CD4-positive, alpha-beta T cell treated with Interleukin-2 at 100 ng/mL for 4 hours (primary cell): Measurements from ENCODE around the gene MAP2K5.
"Not testable (repeated sequence)": the region's sequence is repeated elsewhere in the genome, so short reads cannot be mapped to it uniquely, and the experiment has no call there.

Experiments
- DNase-seq: peaks from one replicate; pipeline ENCODE4 v3.0.0-alpha.2; 2020; ENCODE audit warnings: low spot score

MAP2K5 gene

GRCh38 chr15:67601073-67601472, 58.6 kb downstream of the MAP2K5 start:
- no peak for DNase-seq

DNA sequence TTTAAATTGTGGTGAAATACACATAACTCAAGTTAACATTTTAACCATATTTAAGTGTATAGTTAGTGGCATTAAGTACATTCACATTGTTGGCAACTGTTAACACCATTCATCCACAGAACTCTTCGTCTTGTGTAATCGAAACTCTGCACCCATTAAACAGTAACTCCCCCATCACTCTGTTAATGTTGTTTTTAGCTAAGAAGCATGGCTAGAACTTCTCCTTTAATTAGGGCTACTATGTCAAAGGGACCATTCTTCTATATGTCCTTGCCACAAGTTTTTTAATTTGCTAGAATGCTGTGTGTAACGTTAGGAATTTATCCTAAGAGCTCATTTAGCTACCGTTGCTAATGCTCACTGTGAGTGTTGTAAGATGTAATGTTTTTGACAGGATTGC, 60.6 kb downstream of the MAP2K5 start:
- no peak for DNase-seq

- DNase-seq: no peak
Observed at GRCh38 chr15:67605871-67606270, 63.4 kb downstream of the MAP2K5 start.

GRCh38 chr15:67606742-67607141, 64.2 kb downstream of the MAP2K5 start:
- DNase-seq: no peak

- DNase-seq: no peak
Observed at GRCh38 chr15:67607329-67607728, 64.8 kb downstream of the MAP2K5 start.

DNA sequence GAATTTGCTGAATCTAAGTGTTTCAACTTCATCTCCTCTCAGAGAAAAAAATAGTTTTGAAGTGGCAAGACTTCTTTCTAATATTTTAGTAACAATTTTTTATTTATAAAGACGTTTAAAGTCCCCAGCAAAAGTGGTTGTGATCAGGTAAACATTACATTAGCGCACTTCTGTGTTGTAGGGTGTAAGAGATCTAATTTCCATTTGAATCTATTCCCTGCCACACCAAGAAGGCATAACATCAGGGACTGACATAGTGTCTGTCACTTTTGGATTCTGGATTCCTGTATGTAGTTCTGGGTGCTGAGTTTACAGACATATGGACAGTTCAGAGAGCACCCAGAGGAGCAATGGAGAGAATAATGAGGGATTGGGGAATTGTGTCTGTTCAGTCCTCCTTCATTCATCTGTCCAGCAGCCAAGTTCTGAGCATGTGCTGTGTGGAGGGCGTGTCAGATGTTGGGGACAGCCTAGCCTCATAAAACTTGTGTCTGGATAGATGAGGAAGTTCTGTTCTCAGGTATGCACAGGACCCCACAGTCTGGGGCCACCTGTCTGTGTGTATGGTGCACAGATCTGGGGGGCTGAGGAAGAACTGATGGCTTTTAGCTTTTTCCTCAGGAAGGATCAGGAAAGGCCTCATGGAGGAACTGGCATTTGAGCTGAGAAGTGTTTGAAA, 65.6 kb downstream of the MAP2K5 start:
- DNase-seq: no peak

DNA sequence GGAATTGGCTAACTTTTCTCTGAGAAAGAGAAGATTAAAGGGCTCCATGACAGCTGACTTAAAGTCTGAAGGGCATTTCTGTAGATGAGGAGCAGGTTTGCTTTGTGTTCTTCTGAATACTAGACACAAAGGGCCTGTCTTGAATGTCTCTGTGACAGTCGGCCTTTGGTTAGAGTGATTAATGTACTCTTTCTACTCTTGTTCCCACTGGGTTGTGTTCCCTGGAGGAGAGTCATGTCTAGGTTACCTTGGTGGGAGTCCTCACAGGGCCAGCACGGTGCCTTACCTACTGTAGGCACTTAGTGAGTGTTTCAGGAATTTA, 66.1 kb downstream of the MAP2K5 start:
- DNase-seq: no peak

GRCh38 chr15:67611370-67612369, 69.2 kb downstream of the MAP2K5 start:
- no peak for DNase-seq

GRCh38 chr15:67613211-67613610, 70.7 kb downstream of the MAP2K5 start:
- no peak for DNase-seq

DNA sequence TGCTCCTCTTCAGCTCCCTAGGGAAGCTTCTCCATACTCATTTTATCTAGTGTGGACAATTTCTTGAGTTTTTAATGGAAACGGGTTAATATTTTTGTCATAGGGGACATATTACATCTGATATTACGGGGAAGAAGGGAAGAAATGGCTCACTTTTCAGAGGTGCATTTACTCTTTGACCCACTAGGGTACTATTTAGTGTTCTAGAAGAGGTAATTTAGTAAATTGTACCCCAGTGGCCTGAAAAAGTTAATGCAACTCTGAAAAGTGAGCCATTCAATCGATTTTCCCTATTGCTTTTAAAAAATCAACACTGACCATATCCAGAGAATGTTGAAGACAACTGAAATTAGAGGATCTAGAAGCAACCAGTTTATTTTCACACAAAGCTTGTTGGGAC, 71.2 kb downstream of the MAP2K5 start:
- no peak for DNase-seq

DNA sequence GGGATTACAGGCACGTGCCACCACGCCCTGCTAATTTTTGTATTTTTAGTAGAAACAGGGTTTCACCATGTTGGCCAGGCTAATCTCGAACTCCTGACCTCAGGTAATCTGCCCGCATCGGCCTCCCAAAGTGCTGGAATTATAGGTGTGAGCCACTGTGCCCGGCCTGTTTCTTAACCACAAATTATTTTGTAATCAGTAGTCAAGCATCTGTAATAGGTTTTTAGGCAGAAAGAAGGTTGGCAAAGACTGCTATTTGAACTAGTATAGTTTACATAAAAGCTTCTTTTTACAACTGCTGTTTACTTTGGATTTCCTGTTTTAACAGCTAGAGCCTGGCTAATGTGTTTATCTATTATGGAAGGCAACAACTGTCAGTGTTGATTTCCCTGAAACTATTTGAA, 72.6 kb downstream of the MAP2K5 start:
- not testable (repeated sequence) for DNase-seq

GRCh38 chr15:67618297-67618696, 75.8 kb downstream of the MAP2K5 start:
- DNase-seq: no peak

DNA sequence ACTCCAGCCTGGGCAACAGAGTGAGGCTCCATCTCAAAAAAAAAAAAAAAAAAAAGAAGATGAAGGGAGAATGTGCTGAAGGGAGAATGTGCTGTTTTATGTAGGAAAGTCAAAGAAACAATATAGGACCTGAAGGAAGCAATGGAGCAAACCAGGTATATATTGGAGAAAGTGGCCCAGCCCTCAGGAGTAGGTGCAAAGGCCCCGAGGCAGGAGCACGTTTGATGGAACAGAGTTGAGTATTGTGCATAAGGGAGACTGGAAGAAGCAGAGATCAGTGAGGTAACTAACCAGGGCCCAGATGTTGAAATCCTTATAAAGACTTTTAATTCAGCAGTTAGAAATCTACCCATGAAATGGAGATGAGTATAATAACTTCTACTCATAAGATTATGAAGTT, 79.6 kb downstream of the MAP2K5 start:
- DNase-seq: no peak

DNA sequence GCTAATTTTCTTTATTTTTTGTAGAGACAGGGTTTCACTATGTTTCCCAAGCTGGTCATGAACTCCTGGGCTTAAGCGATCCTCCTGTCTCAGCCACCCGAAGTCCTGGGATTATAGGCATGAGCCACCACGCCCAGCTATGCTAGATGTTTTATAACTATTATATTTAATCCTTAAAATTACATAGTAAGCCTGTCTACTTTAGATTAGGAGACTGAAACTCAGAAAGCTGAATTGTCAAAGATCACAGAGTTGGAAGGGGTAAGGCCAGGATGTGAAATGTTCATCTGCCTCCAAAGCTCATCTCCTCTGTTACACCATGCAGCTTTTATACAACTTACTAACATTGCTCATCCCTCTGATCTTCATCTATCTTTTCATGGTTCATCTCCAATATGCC, 89.8 kb downstream of the MAP2K5 start:
- no peak for DNase-seq

- not testable (repeated sequence) for DNase-seq
Observed at GRCh38 chr15:67635950-67636349, 93.4 kb downstream of the MAP2K5 start.

DNA sequence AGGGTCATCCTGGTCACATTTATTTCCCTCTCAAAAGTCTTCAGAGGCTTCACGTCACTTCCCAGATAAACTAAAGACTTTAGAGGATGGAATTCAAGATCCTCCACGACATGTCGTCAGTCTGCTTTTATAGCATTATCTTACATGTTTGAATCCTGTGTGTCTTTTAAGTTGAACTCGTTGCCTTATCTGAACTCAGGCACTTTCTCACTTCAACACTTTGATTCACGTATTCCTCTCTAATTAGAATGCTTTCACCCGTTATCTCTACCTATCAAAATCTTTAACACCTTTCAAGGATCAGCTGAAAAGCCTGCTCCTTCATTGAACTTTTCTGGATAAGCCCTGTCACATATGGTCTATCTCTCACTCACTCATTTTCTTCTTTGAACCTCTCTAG, 97.1 kb downstream of the MAP2K5 start:
- DNase-seq: no peak

GRCh38 chr15:67641453-67641852, 99.0 kb downstream of the MAP2K5 start:
- DNase-seq: no peak

- no peak for DNase-seq
Observed at GRCh38 chr15:67646847-67647246, 104.3 kb downstream of the MAP2K5 start.

DNA sequence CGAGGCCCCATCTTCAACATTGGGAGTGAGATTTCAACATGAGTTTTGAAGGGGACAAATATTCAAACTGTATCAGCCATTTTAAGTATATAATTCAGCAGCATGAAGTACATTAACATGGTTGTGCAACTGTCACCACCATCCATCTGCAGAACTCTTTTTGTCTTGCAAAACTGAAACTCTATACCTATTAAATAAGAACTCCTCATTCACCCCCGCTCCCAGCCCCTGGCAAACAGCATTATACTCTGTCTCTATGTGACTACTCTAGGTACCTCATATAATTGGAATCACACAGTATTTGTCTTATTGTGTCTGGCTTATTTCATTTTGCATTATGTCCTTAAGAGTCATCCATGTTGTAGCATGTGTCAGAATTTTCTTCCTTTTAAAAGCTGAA, 110.1 kb downstream of the MAP2K5 start:
- DNase-seq: no peak

GRCh38 chr15:67660446-67660845, 117.9 kb downstream of the MAP2K5 start:
- DNase-seq: no peak

- no peak for DNase-seq
Observed at GRCh38 chr15:67660874-67661606, 118.5 kb downstream of the MAP2K5 start.

DNA sequence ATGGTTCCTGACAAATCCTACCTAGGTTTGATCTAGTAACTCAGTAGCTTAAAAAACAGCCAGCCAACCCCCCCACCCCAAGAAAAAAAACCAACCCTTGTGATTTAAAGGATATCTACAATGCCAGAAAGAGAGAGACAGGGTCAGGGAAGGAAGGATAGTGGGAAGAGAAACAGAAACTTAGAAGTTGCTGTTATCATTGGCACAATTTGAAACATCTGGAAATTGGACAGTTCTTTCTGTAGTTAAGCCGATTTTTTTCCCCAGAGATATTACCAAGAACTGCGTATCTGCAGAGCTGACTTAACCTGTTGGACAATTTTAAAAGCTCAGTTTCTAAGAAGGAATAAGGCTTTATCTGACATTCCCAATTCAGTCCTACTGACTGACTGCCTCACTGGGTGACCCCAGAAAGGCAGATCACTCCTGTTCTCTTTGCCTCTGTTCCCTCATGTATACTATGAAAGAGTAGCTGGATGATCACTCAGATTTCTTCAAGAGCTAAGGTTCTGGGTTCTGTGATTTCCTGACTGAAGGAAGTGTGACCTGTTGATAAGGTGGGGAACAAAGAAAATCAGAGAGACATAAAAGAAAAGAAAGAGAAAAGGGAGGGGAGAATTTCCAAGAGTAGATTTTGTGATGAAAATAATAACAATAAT, 128.3 kb downstream of the MAP2K5 start:
- no peak for DNase-seq
